GM18951 (cell line): ENCODE measurements around the gene ZPR1.
"Not testable (repeated sequence)": the region's sequence is repeated elsewhere in the genome, so short reads cannot be mapped to it uniquely, and the experiment has no call there.

Experiments used
- POLR2A ChIP-seq: IDR thresholded peaks from 4 replicates; pipeline ENCODE4 v1.6.1; 2011; ENCODE audit warnings: mild to moderate bottlenecking; ENCODE audit not compliant: insufficient read length, insufficient read depth; ENCODE audit errors: extremely low read depth
- in situ Hi-C: fragments of 300-500 bp; cut with MboI; formaldehyde crosslinking; loops from one replicate; pipeline ENCODE4 v1.12.0; 2022; ENCODE audit warnings: low sequenced_read_pairs, mixed read lengths, inconsistent platforms; ENCODE audit not compliant: unreplicated experiment

Gene ZPR1

GRCh38 chr11:116775975-116776374 lies 11.8 kb downstream of the ZPR1 start:
- in situ Hi-C loops, result no loop called here
- TF ChIP-seq POLR2A, result no peak

- TF ChIP-seq POLR2A, result no peak
- in situ Hi-C loops, result no loop called here
These were observed 13.2 kb downstream of the ZPR1 start for GRCh38 chr11:116774661-116775060.

- TF ChIP-seq POLR2A, result no peak
- in situ Hi-C loops, result no loop called here
These were observed 14.4 kb downstream of the ZPR1 start for GRCh38 chr11:116773203-116774097.

- TF ChIP-seq POLR2A, result peak; percentile 89
- in situ Hi-C loops, result no loop called here
These were observed 15.2 kb downstream of the ZPR1 start, which contains the start of gene BUD13 for GRCh38 chr11:116772443-116773202. Gene BUD13, minus strand, starts transcription at chr11:116772987. Its CDS starts 23 bp downstream, at chr11:116772964.

GRCh38 chr11:116771935-116772334 lies 15.9 kb downstream of the ZPR1 start:
- in situ Hi-C loops, result no loop called here
- no peak for TF ChIP-seq POLR2A

- in situ Hi-C loops, result no loop called here
- TF ChIP-seq POLR2A, result no peak
These were observed 25.7 kb downstream of the ZPR1 start for GRCh38 chr11:116762132-116762531.

GRCh38 chr11:116756044-116756443 lies 31.8 kb downstream of the ZPR1 start:
- in situ Hi-C loops, result not testable (repeated sequence)

GRCh38 chr11:116750070-116750718 lies 37.6 kb downstream of the ZPR1 start:
- in situ Hi-C loops, result no loop called here
- no peak for TF ChIP-seq POLR2A

- in situ Hi-C loops, result no loop called here
- TF ChIP-seq POLR2A, result no peak
These were observed 45.7 kb downstream of the ZPR1 start for GRCh38 chr11:116742104-116742503.

GRCh38 chr11:116740741-116741140 lies 47.1 kb downstream of the ZPR1 start:
- TF ChIP-seq POLR2A, result no peak
- in situ Hi-C loops, result no loop called here

- in situ Hi-C loops, result no loop called here
These were observed 48.8 kb downstream of the ZPR1 start for GRCh38 chr11:116738975-116739374.

GRCh38 chr11:116736763-116737162 lies 51.1 kb downstream of the ZPR1 start:
- in situ Hi-C loops, result no loop called here

More at GRCh38 chr11:116738975-116739374, 48.8 kb downstream of the ZPR1 start:
- TF ChIP-seq POLR2A, result no peak

GRCh38 chr11:116733969-116734508 lies 53.8 kb downstream of the ZPR1 start:
- in situ Hi-C loops, result no loop called here
- no peak for TF ChIP-seq POLR2A

More at GRCh38 chr11:116736763-116737162, 51.1 kb downstream of the ZPR1 start:
- TF ChIP-seq POLR2A, result no peak
